Measurements from ENCODE around the gene CLHC1.
"Not testable (repeated sequence)": the region's sequence is repeated elsewhere in the genome, so short reads cannot be mapped to it uniquely, and the experiment has no call there.

Gene CLHC1

DNA sequence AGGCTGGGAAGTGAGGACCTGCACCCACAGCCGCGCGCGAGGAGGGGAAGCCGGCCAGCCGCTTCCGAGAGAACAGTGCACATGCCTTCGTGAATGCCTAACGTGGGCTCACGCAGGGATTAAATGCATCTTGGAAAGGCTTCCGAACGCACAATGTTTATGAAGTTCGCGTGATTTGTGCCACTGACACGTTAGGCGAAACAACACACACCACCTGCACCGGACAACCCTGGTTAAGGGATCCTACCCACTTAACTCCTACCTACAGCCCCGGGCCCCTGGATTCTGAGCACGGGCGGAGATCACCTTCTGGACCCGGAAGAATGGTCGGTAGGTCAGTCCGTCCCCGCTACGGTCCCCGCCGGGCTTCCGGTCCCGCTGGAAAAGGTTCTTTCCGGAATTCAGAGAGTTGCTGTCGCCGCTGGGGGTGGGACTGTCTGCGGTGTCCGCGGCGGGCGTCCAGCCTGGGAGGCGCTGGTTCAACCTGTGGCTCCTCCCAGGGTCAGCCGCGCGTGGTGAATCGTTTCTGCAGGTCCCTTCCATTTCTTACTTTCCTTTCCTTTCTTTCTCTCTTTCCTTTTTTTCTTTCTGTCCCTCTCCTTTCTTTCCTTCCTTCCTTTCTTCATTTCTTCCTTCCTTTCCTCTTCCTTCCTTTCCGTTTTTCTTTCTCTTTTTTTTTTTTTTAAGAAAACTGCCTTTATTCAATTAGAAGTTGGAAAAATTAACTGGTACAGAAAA is 37.0 kb upstream of the CLHC1 start, which contains the start of gene MTIF2:
MTIF2 (minus strand) TSS at position 325 of the 738 bp plus-strand sequence. CDS start 5,373 bp downstream, outside the sequence.
- H3K4me3 Mint-ChIP-seq: peak within 1 kb of the TSS; percentile 92 to 97 (median 97)
- H3K9me3 Mint-ChIP-seq: no peaks in the 10 kb centered on the region
- peak within 1 kb of the TSS; percentile 90 to 98 (median 97) for H3K27ac Mint-ChIP-seq
- peaks cover 5% of the 10 kb centered on the region for H3K36me3 Mint-ChIP-seq (ENCODE audit: low read depth)
- H3K27me3 Mint-ChIP-seq (ENCODE audit: low read depth): no peaks in the 10 kb centered on the region
- H3K4me1 Mint-ChIP-seq: peaks cover 5% of the 10 kb centered on the region
- TF ChIP-seq, protein P1, sequence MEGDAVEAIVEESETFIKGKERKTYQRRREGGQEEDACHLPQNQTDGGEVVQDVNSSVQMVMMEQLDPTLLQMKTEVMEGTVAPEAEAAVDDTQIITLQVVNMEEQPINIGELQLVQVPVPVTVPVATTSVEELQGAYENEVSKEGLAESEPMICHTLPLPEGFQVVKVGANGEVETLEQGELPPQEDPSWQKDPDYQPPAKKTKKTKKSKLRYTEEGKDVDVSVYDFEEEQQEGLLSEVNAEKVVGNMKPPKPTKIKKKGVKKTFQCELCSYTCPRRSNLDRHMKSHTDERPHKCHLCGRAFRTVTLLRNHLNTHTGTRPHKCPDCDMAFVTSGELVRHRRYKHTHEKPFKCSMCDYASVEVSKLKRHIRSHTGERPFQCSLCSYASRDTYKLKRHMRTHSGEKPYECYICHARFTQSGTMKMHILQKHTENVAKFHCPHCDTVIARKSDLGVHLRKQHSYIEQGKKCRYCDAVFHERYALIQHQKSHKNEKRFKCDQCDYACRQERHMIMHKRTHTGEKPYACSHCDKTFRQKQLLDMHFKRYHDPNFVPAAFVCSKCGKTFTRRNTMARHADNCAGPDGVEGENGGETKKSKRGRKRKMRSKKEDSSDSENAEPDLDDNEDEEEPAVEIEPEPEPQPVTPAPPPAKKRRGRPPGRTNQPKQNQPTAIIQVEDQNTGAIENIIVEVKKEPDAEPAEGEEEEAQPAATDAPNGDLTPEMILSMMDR (IDR thresholded peaks at IDR 0.05; ENCODE audit: unreplicated experiment in 3 of 3): no peak

DNA sequence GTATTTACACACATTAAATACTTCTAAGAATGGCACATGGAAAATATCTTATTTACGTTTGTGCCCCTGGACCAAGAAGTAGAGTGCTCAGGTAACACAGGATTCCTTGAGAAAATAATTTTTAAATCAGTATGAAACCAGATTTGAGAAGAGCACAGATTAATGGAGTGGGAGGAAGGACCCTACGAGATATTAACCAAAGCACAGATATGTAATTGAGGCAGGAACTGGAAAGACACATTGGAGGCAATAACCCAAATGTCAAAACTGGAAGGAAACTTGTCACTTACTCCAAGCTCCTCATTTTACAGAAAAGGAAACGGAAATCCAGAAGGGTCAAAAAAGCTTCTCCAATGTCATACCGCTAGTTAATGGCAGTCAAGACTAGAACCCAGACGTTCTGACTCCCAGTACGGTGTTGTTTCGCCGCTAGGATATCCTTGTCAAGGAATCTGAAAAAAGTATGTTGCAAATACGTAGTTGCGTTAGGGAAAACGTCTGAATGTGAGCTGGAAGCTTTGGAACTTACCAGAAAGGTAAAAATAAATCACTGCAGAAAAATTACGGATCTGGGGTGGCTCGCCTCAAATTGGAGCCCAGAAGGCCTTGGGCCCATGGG is 36.3 kb upstream of the CLHC1 start:
- Mint-ChIP-seq H3K27me3 (ENCODE audit: low read depth) (no peaks in the 10 kb centered on the region), H3K36me3 (ENCODE audit: low read depth) (peaks cover 10% of the 10 kb centered on the region), H3K4me1 (peaks cover 5% of the 10 kb centered on the region), H3K4me3 (peak overlapping the region; percentile 92 to 97 (median 97)), H3K27ac (peak overlapping the region; percentile 90 to 98 (median 97)), H3K9me3 (no peaks in the 10 kb centered on the region)
- TF ChIP-seq, protein P1 (IDR thresholded peaks at IDR 0.05; ENCODE audit: unreplicated experiment in 3 of 3): no peak

DNA sequence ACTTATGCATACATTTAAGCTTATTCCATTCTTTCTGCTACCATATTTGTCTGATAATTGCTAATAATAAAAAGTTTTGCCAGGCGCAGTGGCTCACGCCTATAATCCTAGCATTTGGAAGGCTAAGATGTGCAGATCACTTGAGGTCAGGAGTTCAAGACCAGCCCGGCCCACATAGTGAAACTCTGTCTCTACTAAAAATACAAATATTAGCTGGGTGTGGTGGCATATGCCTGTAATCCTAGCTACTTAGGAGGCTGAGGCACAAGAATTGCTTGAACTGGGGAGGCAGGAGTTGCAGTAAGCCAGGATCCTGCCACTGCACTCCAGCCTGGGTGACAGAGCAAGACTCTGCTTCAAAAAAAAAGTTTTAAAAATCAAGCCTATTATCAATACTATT is 27.5 kb upstream of the CLHC1 start:
- peaks cover 15% of the 10 kb centered on the region for H3K36me3 Mint-ChIP-seq (ENCODE audit: low read depth)
- not testable (repeated sequence) for H3K27me3 Mint-ChIP-seq (ENCODE audit: low read depth); H3K27ac Mint-ChIP-seq

DNA sequence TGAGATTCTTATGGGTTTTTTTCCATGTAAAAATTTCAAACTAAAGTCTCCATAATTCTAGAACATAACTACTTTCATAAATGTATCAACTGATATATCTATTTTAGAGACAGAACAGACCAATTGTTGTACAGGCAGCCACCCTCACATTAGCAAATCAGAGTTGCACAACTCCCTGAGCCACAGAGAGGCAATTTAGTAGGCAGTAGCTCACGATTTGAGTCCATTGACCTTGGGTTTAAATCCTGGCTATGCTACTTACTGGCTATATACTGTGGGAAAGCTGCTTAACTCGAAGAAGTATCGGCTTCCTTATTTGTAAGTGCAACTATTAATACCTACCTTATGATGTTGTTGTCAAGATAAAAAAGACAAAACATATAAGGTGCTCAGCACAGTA is 20.7 kb upstream of the CLHC1 start:
- Mint-ChIP-seq H3K27ac (no peak overlapping the region), H3K9me3 (no peaks in the 10 kb centered on the region), H3K4me1 (no peaks in the 10 kb centered on the region), H3K27me3 (ENCODE audit: low read depth) (no peaks in the 10 kb centered on the region), H3K36me3 (ENCODE audit: low read depth) (peaks cover 36% of the 10 kb centered on the region), H3K4me3 (no peak overlapping the region)
- TF ChIP-seq, protein P1 (IDR thresholded peaks at IDR 0.05; ENCODE audit: unreplicated experiment in 3 of 3): no peak

More for the DNA sequence above, 27.5 kb upstream of the CLHC1 start:
- H3K4me1 Mint-ChIP-seq, H3K4me3 Mint-ChIP-seq, H3K9me3 Mint-ChIP-seq: not testable (repeated sequence)

DNA sequence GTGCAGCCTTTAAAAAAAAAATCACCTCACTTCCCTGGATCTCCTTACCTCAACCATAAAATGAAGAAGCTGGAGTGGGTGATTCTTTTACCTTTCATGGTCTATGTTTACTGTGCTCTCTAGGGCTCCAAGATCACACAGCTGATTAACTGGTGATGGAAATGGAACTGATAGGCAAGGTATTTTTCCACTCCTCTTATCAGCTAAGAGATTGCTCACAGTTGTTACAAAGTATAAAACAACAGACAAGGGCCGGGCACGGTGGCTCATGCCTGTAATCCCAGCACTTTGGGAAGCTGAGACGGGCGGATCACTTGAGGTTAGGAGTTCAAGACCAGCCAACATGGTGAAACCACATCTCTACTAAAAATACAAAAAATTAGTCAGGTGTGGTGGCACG is 14.9 kb upstream of the CLHC1 start:
- Mint-ChIP-seq H3K36me3 (ENCODE audit: low read depth) (peaks cover 34% of the 10 kb centered on the region), H3K27ac (no peak overlapping the region), H3K9me3 (no peaks in the 10 kb centered on the region), H3K4me1 (no peaks in the 10 kb centered on the region), H3K4me3 (no peak overlapping the region), H3K27me3 (ENCODE audit: low read depth) (no peaks in the 10 kb centered on the region)
- TF ChIP-seq, protein P1 (IDR thresholded peaks at IDR 0.05; ENCODE audit: unreplicated experiment in 3 of 3): no peak

DNA sequence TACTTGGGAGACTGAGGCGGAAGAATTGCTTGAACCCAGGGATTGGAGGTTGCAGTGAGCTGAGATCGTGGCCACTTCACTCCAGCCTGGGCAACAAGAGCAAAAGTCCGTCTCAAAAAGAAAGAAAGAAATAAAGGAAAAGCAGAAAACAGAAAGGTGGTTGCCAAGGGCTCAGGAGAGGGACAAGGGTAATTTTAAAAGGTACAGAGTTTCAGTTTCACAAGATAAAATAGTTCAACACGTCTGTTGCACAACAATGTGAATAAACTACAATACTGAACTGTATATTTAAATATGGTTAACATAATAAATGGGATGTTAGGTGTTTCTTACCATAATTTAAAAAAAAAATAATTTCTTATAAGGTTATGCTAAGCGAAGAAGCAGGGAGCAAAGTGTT is 13.3 kb upstream of the CLHC1 start:
- Mint-ChIP-seq H3K27ac (no peak overlapping the region), H3K4me1 (no peaks in the 10 kb centered on the region), H3K9me3 (no peaks in the 10 kb centered on the region), H3K36me3 (ENCODE audit: low read depth) (peaks cover 25% of the 10 kb centered on the region), H3K27me3 (ENCODE audit: low read depth) (no peaks in the 10 kb centered on the region), H3K4me3 (no peak overlapping the region)
- TF ChIP-seq, protein P1 (IDR thresholded peaks at IDR 0.05; ENCODE audit: unreplicated experiment in 3 of 3): no peak
